Heart right ventricle (tissue), 16 donors: Measurements from ENCODE around the gene MAFG. TPM values are rescaled to one million over a fixed set of nuclear protein-coding genes. Genes with fewer than 3 reads are reported as not detected.
A peak's percentile ranks its signal among the peaks of the same experiment; 100 is the strongest.

ENCODE experiments used
- ATAC-seq, 8 donors: fragments of 200-7000 bp; cut with Tn5 transposase; one replicate each; pipeline ENCODE4 v1.9.1; 2020; ENCODE audit warnings: mild to moderate bottlenecking in 8 of 8, moderate library complexity in 8 of 8, moderate number of reproducible peaks in 1 of 8
- DNase-seq, 2 donors: peaks; one replicate each; pipeline ENCODE4 v3.0.0-alpha.2; 2020
- H3K27ac ChIP-seq, 10 donors: fragments of 200-600 bp; sonication (generic) in 2 of 10; one replicate each; pipeline versions ENCODE4 v1.5.0 to v1.8.0; 2020 to 2022; ENCODE audit warnings: mild to moderate bottlenecking in 3 of 10
- H3K27me3 ChIP-seq, 7 donors: fragments of 200-600 bp; one replicate each; pipeline ENCODE4 v1.8.0; 2021 to 2022; ENCODE audit warnings: mild to moderate bottlenecking in 2 of 7
- H3K36me3 ChIP-seq, 9 donors: fragments of 200-600 bp; sonication (generic) in 1 of 9; one replicate each; pipeline versions ENCODE4 v1.5.0 to v1.8.0; 2020 to 2022; ENCODE audit warnings: mild to moderate bottlenecking in 2 of 9
- H3K4me1 ChIP-seq, 9 donors: fragments of 200-600 bp; sonication (generic) in 1 of 9; one replicate each; pipeline versions ENCODE4 v1.5.0 to v1.8.0; 2020 to 2022; ENCODE audit warnings: mild to moderate bottlenecking in 4 of 9
- H3K4me3 ChIP-seq, 10 donors: fragments of 200-600 bp; sonication (generic) in 2 of 10; one replicate each; pipeline versions ENCODE4 v1.5.0 to v1.8.0; 2020 to 2022; ENCODE audit warnings: mild to moderate bottlenecking in 7 of 10, moderate library complexity in 2 of 10
- H3K9me3 ChIP-seq, 11 donors: fragments of 200-600 bp in 10 of 11; sonication (generic) in 2 of 11; one replicate each; pipeline versions ENCODE4 v1.5.0 to v1.8.0; 2013 to 2022; ENCODE audit warnings: mild to moderate bottlenecking in 2 of 11, control low read depth in 1 of 11, moderate library complexity in 1 of 11
- CTCF ChIP-seq, 9 donors: fragments of 200-600 bp; sonication (generic) in 2 of 9; IDR thresholded peaks; one replicate each; pipeline versions ENCODE4 v1.5.0 to v1.8.0; 2021 to 2022; ENCODE audit warnings: antibody characterized with exemption in 9 of 9, mild to moderate bottlenecking in 5 of 9, moderate library complexity in 1 of 9
- WGBS, 2 donors: extraction: QIAGEN DNeasy Blood & Tissue Kit; methylation state at CpG; one replicate each; pipeline ENCODE4 v1.1.7; 2013; ENCODE audit warnings: inconsistent platforms in 1 of 2; 5-methylcytosine and 5-hydroxymethylcytosine counted together
- intact Hi-C, 10 donors: fragments of 100-400 bp; cut with DNase I; formaldehyde crosslinking; loops; one replicate each; pipeline versions ENCODE4 v1.11.1 to v1.14.2; 2022
- polyA plus RNA-seq, 2 donors: library from polyadenylated mRNA; stranded (reverse); fragments of 200-250 nt; gene quantifications; one replicate each; pipeline ENCODE4 v1.2.3, GENCODE V29; 2013
- total RNA-seq, 10 donors: library from RNA; stranded (reverse); fragmentation: NEBNext Ultra II Directional in 3 of 10; extraction: Animal tissue kit (Norgen Biotek cat#: 25700) in 3 of 10; gene quantifications; one replicate each; pipeline versions ENCODE4 v1.2.1 to v1.2.4, GENCODE V29; 2021 to 2023
- donor health status: Arrhythmogenic right ventricular cardiomyopathy.
- donor health status: ischemic (EF 13 %, LVEDD 7.1; RV severe dilation, severe dysfunction).
- donor health status: healthy with polysubstance abuse.
- donor health status: DM: no; HTN: yes; CAD: no.
- donor health status: DM: no; HTN: no; CAD: no.
- donor health status: ischemic (EF 25% LVEDD 6.9; RV normal size, moderate dysfunction).
- donor health status: ischemic (EF 25% LVEDD 5.7; RV mildly dilated, moderate dysfunction).
- donor health status: healthy.
- donor health status: DM: yes; HTN: yes; CAD: no.
- donor health status: Ischemic cardiomyopathy.
- donor health status: ischemic (EF 35%, LVEDD 5.7; RV mildly dilated, moderate dysfunction).
- donor health status: nonischemic (EF 11% LVEDD 7.7; RV severe dilation, severe dysfunction).
- donor health status: DM: yes; HTN: yes; CAD: no.
- donor health status: PGD.
- donor health status: ischemic (EF 29% LVEDD 5.4; RV normal size, mild dysfunction).
- donor health status: nonischemic (EF 23%, LVEDD 6.1; RV moderate dilation, normal function).

The MAFG gene
- total and polyA plus RNA-seq, 12 donors: 10.5 to 30.9 (median 15.7) TPM

GRCh38 chr17:81939218-81939617 is 11.7 kb upstream of the MAFG start:
- intact Hi-C loops: no loop called here
- DNase-seq: no peak

GRCh38 chr17:81935709-81936084 is 8.2 kb upstream of the MAFG start:
- no peaks in the 10 kb centered on the region for H3K36me3 ChIP-seq
- H3K27ac ChIP-seq: no peak overlapping the region
- DNase-seq (no peak), ATAC-seq (no peak)
- peaks cover 12 to 38% (median 23%) of the 10 kb centered on the region in 9 donors for H3K4me1 ChIP-seq
- H3K4me3 ChIP-seq: no peak overlapping the region
- 89 to 94% methylated on average over 6 of the region's 6 CpGs for WGBS, 2 donors
- TF ChIP-seq CTCF (IDR thresholded peaks at IDR 0.05): no peak
- intact Hi-C loops: no loop called here
- H3K27me3 ChIP-seq: peaks cover 0 to 24% (median 2%) of the 10 kb centered on the region in 7 donors
- no peaks in the 10 kb centered on the region for H3K9me3 ChIP-seq

More at GRCh38 chr17:81939218-81939617, 11.7 kb upstream of the MAFG start:
- ATAC-seq: peak in 1 of 8 donors; percentile 1
- H3K36me3 ChIP-seq: no peaks in the 10 kb centered on the region
- H3K9me3 ChIP-seq: no peaks in the 10 kb centered on the region
- peak overlapping the region in 6 of 10 donors; percentile 36 to 85 (median 78) for H3K27ac ChIP-seq
- H3K4me1 ChIP-seq: peaks cover 17 to 49% (median 25%) of the 10 kb centered on the region in 9 donors
- peaks cover 0 to 21% (median 9%) of the 10 kb centered on the region in 7 donors for H3K27me3 ChIP-seq
- TF ChIP-seq CTCF (IDR thresholded peaks at IDR 0.05): no peak
- H3K4me3 ChIP-seq: no peak overlapping the region
- 69 to 71% methylated on average over 15 of the region's 15 CpGs for WGBS, 2 donors

DNA sequence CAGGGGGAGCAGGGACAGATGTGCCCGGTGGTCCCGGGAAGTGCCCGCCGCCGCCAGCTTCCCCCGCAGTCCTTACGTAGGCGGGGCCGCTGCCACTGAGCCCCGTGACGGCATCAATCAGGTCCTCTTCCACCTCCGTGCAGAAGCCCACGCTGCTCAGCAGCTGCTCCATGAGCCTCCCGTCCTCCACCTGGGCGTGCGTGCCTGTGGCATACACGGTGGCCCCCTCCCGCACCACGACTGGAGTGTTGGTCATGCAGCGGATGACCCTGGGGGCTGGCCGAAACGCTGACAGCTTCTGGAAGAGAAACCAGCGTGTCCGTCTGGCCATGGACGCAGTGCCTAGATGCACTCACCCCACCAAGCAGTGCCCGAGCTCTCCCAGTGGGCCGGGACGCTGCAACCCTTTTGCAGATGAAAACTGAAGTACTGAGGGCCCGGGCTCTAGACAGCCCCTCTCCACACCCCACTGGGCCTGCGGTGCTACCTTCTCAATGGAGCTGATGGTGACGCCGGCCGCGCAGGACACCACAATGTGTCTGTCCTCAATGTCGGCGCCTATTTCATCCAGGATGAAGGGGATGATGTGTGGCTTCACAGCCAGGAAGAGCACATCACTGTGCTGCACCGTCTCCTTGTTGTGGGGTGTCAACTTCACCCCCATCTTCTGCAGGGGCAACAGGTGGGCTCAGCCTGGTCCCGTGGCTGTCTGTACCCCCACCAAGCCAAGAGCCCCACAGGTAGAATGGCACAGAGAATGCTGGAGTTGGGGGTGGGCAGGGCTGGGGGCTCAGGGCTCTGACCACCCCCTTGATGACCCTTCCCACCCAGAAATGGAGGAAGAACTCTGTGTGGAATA is 7.5 kb upstream of the MAFG start:
- H3K9me3 ChIP-seq: no peaks in the 10 kb centered on the region
- WGBS, 2 donors: 93 to 94% methylated on average over 38 of the region's 38 CpGs
- intact Hi-C loops: no loop called here
- H3K4me1 ChIP-seq: peaks cover 6 to 32% (median 19%) of the 10 kb centered on the region in 9 donors
- DNase-seq (no peak), ATAC-seq (no peak)
- peaks cover 0 to 29% (median 2%) of the 10 kb centered on the region in 7 donors for H3K27me3 ChIP-seq
- no peak overlapping the region for H3K27ac ChIP-seq
- H3K36me3 ChIP-seq: no peaks in the 10 kb centered on the region
- H3K4me3 ChIP-seq: no peak overlapping the region
- no peak for TF ChIP-seq CTCF (IDR thresholded peaks at IDR 0.05)

GRCh38 chr17:81934098-81934757 is 6.7 kb upstream of the MAFG start:
- Histone ChIP-seq H3K27me3 (peaks cover 0 to 27% (median 0%) of the 10 kb centered on the region in 7 donors), H3K27ac (no peak overlapping the region), H3K4me3 (no peak overlapping the region), H3K9me3 (no peaks in the 10 kb centered on the region), H3K4me1 (peaks cover 6 to 24% (median 16%) of the 10 kb centered on the region in 9 donors), H3K36me3 (no peaks in the 10 kb centered on the region)
- intact Hi-C loops: no loop called here
- no peak for TF ChIP-seq CTCF (IDR thresholded peaks at IDR 0.05)
- ATAC-seq (no peak), DNase-seq (no peak)
- WGBS, 2 donors: 88 to 91% methylated on average over 23 of the region's 23 CpGs
